Measurements from ENCODE around the gene KRT7. TPM values are rescaled to one million over a fixed set of nuclear protein-coding genes. Genes with fewer than 3 reads are reported as not detected.

The KRT7 gene
- total and polyA plus RNA-seq, 9 of the 15 experiments (the other 6 are each of a cell fraction or from before 2014, with no cell fraction given): 1.4 TPM; not detected in 8

GRCh38 chr12:52207106-52207505, 25.9 kb upstream of the KRT7 start:
- in situ Hi-C loops (cut with MboI): no loop called here
- no peaks in the 10 kb centered on the region for H3K79me2 ChIP-seq (ENCODE audit: control insufficient read depth, insufficient read depth, low read length)
- TF ChIP-seq SIN3B (IDR thresholded peaks at IDR 0.05; ENCODE audit: low read depth) (no peak), TCF7L2 (IDR thresholded peaks at IDR 0.05; ENCODE audit: low read depth, low read length) (no peak), ESRRA (IDR thresholded peaks at IDR 0.05; ENCODE audit: borderline replicate concordance, low read depth) (no peak), ZNF274 (IDR thresholded peaks at IDR 0.05; ENCODE audit: borderline replicate concordance, low read depth, low read length) (no peak), KLF1 (tag; IDR thresholded peaks at IDR 0.05) (no peak), HOXB6 (CRISPR knock-in tag; IDR thresholded peaks at IDR 0.05; ENCODE audit: borderline replicate concordance) (no peak), CXXC5 (CRISPR knock-in tag; IDR thresholded peaks at IDR 0.05) (no peak), ZBTB1 (CRISPR knock-in tag; IDR thresholded peaks at IDR 0.05; ENCODE audit: borderline replicate concordance, low read depth) (no peak), FOS (IDR thresholded peaks at IDR 0.05; ENCODE audit: extremely low read depth, insufficient read length) (no peak), MTA3 (IDR thresholded peaks at IDR 0.05; ENCODE audit: borderline replicate concordance) (no peak)
- TF ChIP-seq, protein P1, sequence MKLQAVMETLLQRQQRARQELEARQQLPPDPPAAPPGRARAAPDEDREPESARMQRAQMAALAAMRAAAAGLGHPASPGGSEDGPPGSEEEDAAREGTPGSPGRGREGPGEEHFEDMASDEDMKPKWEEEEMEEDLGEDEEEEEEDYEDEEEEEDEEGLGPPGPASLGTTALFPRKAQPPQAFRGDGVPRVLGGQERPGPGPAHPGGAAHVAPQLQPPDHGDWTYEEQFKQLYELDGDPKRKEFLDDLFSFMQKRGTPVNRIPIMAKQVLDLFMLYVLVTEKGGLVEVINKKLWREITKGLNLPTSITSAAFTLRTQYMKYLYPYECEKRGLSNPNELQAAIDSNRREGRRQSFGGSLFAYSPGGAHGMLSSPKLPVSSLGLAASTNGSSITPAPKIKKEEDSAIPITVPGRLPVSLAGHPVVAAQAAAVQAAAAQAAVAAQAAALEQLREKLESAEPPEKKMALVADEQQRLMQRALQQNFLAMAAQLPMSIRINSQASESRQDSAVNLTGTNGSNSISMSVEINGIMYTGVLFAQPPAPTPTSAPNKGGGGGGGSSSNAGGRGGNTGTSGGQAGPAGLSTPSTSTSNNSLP (IDR thresholded peaks at IDR 0.05; ENCODE audit: borderline replicate concordance, low read depth, low read length): no peak
- TF ChIP-seq, protein P2, sequence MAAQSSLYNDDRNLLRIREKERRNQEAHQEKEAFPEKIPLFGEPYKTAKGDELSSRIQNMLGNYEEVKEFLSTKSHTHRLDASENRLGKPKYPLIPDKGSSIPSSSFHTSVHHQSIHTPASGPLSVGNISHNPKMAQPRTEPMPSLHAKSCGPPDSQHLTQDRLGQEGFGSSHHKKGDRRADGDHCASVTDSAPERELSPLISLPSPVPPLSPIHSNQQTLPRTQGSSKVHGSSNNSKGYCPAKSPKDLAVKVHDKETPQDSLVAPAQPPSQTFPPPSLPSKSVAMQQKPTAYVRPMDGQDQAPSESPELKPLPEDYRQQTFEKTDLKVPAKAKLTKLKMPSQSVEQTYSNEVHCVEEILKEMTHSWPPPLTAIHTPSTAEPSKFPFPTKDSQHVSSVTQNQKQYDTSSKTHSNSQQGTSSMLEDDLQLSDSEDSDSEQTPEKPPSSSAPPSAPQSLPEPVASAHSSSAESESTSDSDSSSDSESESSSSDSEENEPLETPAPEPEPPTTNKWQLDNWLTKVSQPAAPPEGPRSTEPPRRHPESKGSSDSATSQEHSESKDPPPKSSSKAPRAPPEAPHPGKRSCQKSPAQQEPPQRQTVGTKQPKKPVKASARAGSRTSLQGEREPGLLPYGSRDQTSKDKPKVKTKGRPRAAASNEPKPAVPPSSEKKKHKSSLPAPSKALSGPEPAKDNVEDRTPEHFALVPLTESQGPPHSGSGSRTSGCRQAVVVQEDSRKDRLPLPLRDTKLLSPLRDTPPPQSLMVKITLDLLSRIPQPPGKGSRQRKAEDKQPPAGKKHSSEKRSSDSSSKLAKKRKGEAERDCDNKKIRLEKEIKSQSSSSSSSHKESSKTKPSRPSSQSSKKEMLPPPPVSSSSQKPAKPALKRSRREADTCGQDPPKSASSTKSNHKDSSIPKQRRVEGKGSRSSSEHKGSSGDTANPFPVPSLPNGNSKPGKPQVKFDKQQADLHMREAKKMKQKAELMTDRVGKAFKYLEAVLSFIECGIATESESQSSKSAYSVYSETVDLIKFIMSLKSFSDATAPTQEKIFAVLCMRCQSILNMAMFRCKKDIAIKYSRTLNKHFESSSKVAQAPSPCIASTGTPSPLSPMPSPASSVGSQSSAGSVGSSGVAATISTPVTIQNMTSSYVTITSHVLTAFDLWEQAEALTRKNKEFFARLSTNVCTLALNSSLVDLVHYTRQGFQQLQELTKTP (IDR thresholded peaks at IDR 0.05; ENCODE audit: low read depth in 1 of 2, partially characterized antibody in 2 of 2): no peak
- H3K9ac ChIP-seq (ENCODE audit: insufficient read depth in 1 of 2, low read depth in 2 of 2, low read length in 2 of 2): no peak overlapping the region
- no peaks in the 10 kb centered on the region for H3K36me3 ChIP-seq (ENCODE audit: control insufficient read depth, insufficient read depth, low read length)
- peaks cover 4% of the 10 kb centered on the region for H3K9me1 ChIP-seq (ENCODE audit: control insufficient read depth, insufficient read depth, low read length)
- H3K4me3 ChIP-seq: no peak overlapping the region
- H3K4me2 ChIP-seq (ENCODE audit: insufficient read depth, low read length): no peak overlapping the region
- POLR2A ChIA-PET: interaction anchor here (1.1 kb wide), 1 partner anchor 78 kb away, joined by 3 read pairs; no protein-coding TSS in a partner anchor
- peaks cover 18% of the 10 kb centered on the region for H4K20me1 ChIP-seq (replicated peaks; ENCODE audit: control insufficient read depth, insufficient read depth, low read length)
- FAIRE-seq (no peak), DNase-seq (ENCODE audit: extremely low read depth in 1 of 4, low spot score in 3 of 4) (no peak), ATAC-seq (no peak)
- H3K9me3 ChIP-seq (replicated peaks; ENCODE audit: control insufficient read depth, insufficient read depth, low read depth, low read length): no peaks in the 10 kb centered on the region
- no TSS peak for BruUV-seq (replicated peaks)
- WGBS (ENCODE audit: insufficient coverage, low coverage, missing lambda C conversion rate): 0% methylated on average over 2 of the region's 2 CpGs
- H3K27ac ChIP-seq (ENCODE audit: extremely low read depth, low read depth, low read length): no peak overlapping the region
- H2AFZ ChIP-seq (ENCODE audit: low read depth, low read length): no peak overlapping the region
- peaks cover 23 to 67% of the 10 kb centered on the region in 2 experiments; a peak in 4 of 5 replicates for H3K27me3 ChIP-seq (ENCODE audit: control insufficient read depth in 2 of 2, insufficient read depth in 2 of 2, low read length in 2 of 2)
- H3K4me1 ChIP-seq (replicated peaks in 1 of 2; ENCODE audit: control insufficient read depth in 2 of 2, insufficient read depth in 2 of 2, low read length in 2 of 2): no peaks in the 10 kb centered on the region; a peak in 4 of 5 replicates
- intact Hi-C loops (cut with micrococcal nuclease): no loop called here
- CTCF ChIA-PET (ENCODE audit: low intra/inter-chr PET ratio): no interaction called here

Measured in K562 (cell line).